ENCODE results near the gene SMTN. TPM values are rescaled to one million over a fixed set of nuclear protein-coding genes. Genes with fewer than 3 reads are reported as not detected.

The SMTN gene
- total RNA-seq, 6 experiments from 2014 or later = 16.9 to 54.1 (median 24.3) TPM

- no peak overlapping the region for H3K27ac ChIP-seq
These were observed 41.0 kb downstream of the SMTN start for GRCh38 chr22:31122196-31122531.

GRCh38 chr22:31122532-31123291, 41.6 kb downstream of the SMTN start, which contains the start of gene INPP5J:
TSS of gene INPP5J (plus strand) at chr22:31122966. CDS start at chr22:31123015, 49 bp downstream.
- ATAC-seq = peak; percentile 53 to 87 (median 79)
- 28% methylated on average over 2 of the region's 10 CpGs for WGBS (ENCODE audit: insufficient coverage, low coverage, low lambda C conversion rate, missing lambda C conversion rate)
- H3K36me3 ChIP-seq = no peaks in the 10 kb centered on the region
- no peak for DNase-seq
- H3K4me1 ChIP-seq = peaks cover 0 to 4% (median 0%) of the 10 kb centered on the region in 4 donors
- H3K27ac ChIP-seq = no peak within 1 kb of the TSS
- intact Hi-C loops (cut with DNase I) = no loop called here
- H3K27me3 ChIP-seq = no peaks in the 10 kb centered on the region
- no peaks in the 10 kb centered on the region for H3K9me3 ChIP-seq
- TF ChIP-seq POLR2A (IDR thresholded peaks at IDR 0.05) = no peak
- TF ChIP-seq CTCF (IDR thresholded peaks at IDR 0.05) = no peak
- peak within 1 kb of the TSS in 2 of 3 donors; percentile 14 to 36 for H3K4me3 ChIP-seq

More at GRCh38 chr22:31122196-31122531, 41.0 kb downstream of the SMTN start:
- DNase-seq = no peak
- intact Hi-C loops (cut with DNase I) = no loop called here
- Histone ChIP-seq H3K9me3 (no peaks in the 10 kb centered on the region), H3K4me1 (peaks cover 0 to 4% (median 0%) of the 10 kb centered on the region in 4 donors), H3K36me3 (no peaks in the 10 kb centered on the region), H3K4me3 (no peak overlapping the region), H3K27me3 (no peaks in the 10 kb centered on the region)
- TF ChIP-seq POLR2A (IDR thresholded peaks at IDR 0.05) (no peak), CTCF (IDR thresholded peaks at IDR 0.05) (no peak)
- WGBS (ENCODE audit: insufficient coverage, low coverage, low lambda C conversion rate, missing lambda C conversion rate) = 62% methylated on average over 2 of the region's 2 CpGs
- no peak for ATAC-seq

- Histone ChIP-seq H3K4me3 (no peak overlapping the region), H3K27me3 (no peaks in the 10 kb centered on the region), H3K27ac (no peak overlapping the region), H3K4me1 (peaks cover 0 to 4% (median 0%) of the 10 kb centered on the region in 4 donors), H3K9me3 (no peaks in the 10 kb centered on the region), H3K36me3 (no peaks in the 10 kb centered on the region)
- intact Hi-C loops (cut with DNase I) = no loop called here
- ATAC-seq (no peak), DNase-seq (no peak)
- TF ChIP-seq CTCF (IDR thresholded peaks at IDR 0.05) (no peak), POLR2A (IDR thresholded peaks at IDR 0.05) (no peak)
- 66% methylated on average over 3 of the region's 4 CpGs for WGBS (ENCODE audit: insufficient coverage, low coverage, low lambda C conversion rate, missing lambda C conversion rate)
These were observed 42.1 kb downstream of the SMTN start for GRCh38 chr22:31123292-31123602.

- Histone ChIP-seq H3K4me3 (no peak overlapping the region), H3K27ac (no peak overlapping the region), H3K4me1 (peaks cover 0 to 4% (median 0%) of the 10 kb centered on the region in 4 donors), H3K27me3 (no peaks in the 10 kb centered on the region), H3K9me3 (no peaks in the 10 kb centered on the region), H3K36me3 (no peaks in the 10 kb centered on the region)
- ATAC-seq (no peak), DNase-seq (no peak)
- 67% methylated on average over 3 of the region's 3 CpGs for WGBS (ENCODE audit: insufficient coverage, low coverage, low lambda C conversion rate, missing lambda C conversion rate)
- intact Hi-C loops (cut with DNase I) = no loop called here
- TF ChIP-seq POLR2A (IDR thresholded peaks at IDR 0.05) (no peak), CTCF (IDR thresholded peaks at IDR 0.05) (no peak)
These were observed 43.2 kb downstream of the SMTN start for GRCh38 chr22:31124290-31124689.
